SH-SY5Y (cell line): ENCODE results near the gene POLA1.

Source experiments
- GATA2 ChIP-seq: IDR thresholded peaks from 2 replicates; pipeline ENCODE4 v1.6.1; 2011; ENCODE audit warnings: mild to moderate bottlenecking, low read depth, low read length
- GATA3 ChIP-seq: IDR thresholded peaks from 2 replicates; pipeline ENCODE4 v1.6.1; 2011; ENCODE audit warnings: low read depth, mild to moderate bottlenecking, low read length, moderate library complexity

POLA1 gene

GRCh38 chrX:24874604-24875247 is 181.0 kb downstream of the POLA1 start:
- TF ChIP-seq GATA3 (no peak), GATA2 (no peak)

- TF ChIP-seq GATA3 (no peak), GATA2 (no peak)
Observed at GRCh38 chrX:24876530-24877287, 183.0 kb downstream of the POLA1 start.

GRCh38 chrX:24877288-24877664 is 183.6 kb downstream of the POLA1 start:
- TF ChIP-seq GATA2 = no peak
- no peak for TF ChIP-seq GATA3

- TF ChIP-seq GATA3 (no peak), GATA2 (no peak)
Observed at GRCh38 chrX:24877854-24878650, 184.3 kb downstream of the POLA1 start.

GRCh38 chrX:24879679-24880078 is 186.0 kb downstream of the POLA1 start:
- TF ChIP-seq GATA3 (no peak), GATA2 (no peak)

- no peak for TF ChIP-seq GATA2
- no peak for TF ChIP-seq GATA3
Observed at GRCh38 chrX:24886916-24887315, 193.2 kb downstream of the POLA1 start.

DNA sequence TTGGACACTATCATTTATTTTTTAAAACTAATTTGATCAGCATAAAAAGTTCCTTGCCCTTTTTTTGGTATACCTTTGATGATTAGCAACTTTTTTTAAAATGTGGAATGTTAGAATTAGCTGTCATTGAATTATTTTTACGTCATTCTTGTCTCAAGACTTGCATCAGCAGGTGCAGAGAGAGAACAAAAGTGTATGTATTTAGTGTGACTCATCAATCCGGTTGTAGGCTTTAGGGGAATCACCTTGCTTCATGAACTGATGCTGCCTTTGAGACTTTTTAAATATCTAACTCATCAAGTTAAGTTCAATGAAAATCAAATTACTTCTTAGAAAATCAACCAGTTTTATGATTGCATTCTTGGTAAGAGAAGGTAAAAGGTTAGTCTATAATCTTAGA is 197.0 kb downstream of the POLA1 start:
- TF ChIP-seq GATA3 = no peak
- TF ChIP-seq GATA2 = no peak

GRCh38 chrX:24899391-24899790 is 205.7 kb downstream of the POLA1 start:
- TF ChIP-seq GATA3 (no peak), GATA2 (no peak)

- TF ChIP-seq GATA2 (no peak), GATA3 (no peak)
Observed at GRCh38 chrX:24900234-24900633, 206.5 kb downstream of the POLA1 start.

- TF ChIP-seq GATA3 = no peak
- no peak for TF ChIP-seq GATA2
Observed at GRCh38 chrX:24902806-24903205, 209.1 kb downstream of the POLA1 start.

DNA sequence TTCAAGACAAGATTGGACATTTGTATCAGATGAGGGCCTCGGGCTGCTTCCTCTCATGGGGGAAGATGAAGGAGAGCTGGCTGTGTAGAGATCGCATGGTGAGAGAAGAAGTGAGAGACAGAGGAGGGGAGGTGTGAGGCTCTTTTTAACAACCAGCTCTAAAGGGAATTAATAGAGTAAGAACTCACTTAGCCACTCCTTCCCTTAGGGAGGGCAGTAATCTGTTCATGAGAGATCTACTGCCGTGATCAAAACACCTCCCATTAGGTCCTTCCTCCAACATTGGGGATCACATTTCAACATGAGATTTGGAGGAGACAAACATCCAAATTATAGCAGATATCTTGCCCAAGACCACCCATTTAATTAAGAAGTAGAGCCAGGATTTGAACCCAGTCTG is 225.0 kb downstream of the POLA1 start:
- no peak for TF ChIP-seq GATA2
- TF ChIP-seq GATA3 = no peak

GRCh38 chrX:24920769-24921168 is 227.1 kb downstream of the POLA1 start:
- no peak for TF ChIP-seq GATA2
- TF ChIP-seq GATA3 = no peak

DNA sequence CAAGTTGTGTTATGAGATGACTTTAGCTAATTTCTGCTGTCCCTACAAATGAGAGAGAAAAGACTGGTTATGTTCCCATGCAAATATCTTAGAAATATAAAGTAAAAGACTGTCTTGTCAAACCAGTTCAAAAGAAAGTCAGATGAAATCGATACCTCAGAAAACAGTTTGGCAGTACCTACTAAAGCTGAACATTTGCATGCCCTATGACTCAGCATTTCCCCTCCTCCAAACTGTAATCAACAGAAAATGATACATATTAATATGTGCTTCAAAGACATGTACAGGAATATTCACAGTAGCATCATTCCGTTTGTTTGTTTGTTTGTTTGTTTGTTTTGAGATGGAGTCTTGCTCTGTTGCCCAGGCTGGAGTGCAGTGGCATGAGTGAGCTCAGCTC is 231.7 kb downstream of the POLA1 start:
- TF ChIP-seq GATA3 (no peak), GATA2 (no peak)

DNA sequence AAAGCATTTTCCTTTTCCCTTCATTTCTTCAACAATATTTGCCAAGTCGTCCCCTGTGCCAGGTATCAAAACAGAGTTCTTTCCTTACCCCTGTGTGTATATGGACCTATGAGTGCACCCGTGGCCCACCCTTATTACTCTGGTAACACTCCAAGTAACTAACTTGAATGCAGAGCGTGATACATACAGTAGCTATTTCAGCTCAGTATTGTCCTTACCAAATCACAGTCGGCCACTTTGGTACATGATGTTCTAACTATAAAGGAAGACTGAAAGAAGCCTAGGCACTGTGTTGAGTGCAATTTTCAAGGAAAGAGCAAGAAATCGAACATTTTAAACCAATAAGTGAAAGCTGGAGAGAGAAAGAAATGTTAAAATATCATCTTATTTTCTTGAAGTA is 233.7 kb downstream of the POLA1 start:
- no peak for TF ChIP-seq GATA2
- TF ChIP-seq GATA3 = no peak

- TF ChIP-seq GATA3 (no peak), GATA2 (no peak)
Observed at GRCh38 chrX:24928114-24928513, 234.4 kb downstream of the POLA1 start.

DNA sequence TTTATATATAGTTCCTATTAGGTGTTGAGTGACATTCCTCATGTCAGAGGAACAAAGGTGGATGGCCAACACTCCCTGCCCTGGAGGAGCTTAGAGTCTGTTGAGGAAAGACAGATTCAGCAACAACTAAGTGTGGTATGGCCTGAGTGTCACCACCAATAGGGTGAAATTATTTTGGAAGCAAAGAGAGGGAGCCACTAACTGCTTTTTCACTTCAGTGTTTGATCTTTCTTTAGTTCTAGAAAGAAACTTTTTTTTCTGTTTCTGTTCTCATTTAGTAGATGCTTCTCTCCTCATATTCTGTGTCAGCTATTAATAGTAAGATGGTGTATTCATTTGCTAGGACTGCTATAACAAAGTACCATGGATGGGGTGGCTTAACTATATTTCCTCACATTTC is 240.6 kb downstream of the POLA1 start:
- TF ChIP-seq GATA3 (no peak), GATA2 (no peak)
